SK-N-SH (cell line): ENCODE measurements around the gene RAD51B. TPM values are rescaled to one million over a fixed set of nuclear protein-coding genes. Genes with fewer than 3 reads are reported as not detected.

Experiments used
- CTCF ChIA-PET: fragments of 300-600, 350-600 bp; formaldehyde crosslinking; extraction: SDS; loops from one replicate; lab custom pipeline; 2021; lab: Yijun Ruan, JAX
- POLR2A ChIA-PET: fragments of 350-600 bp; sonication (Branson Sonifier 250); formaldehyde crosslinking; extraction: SDS; loops from one replicate; lab custom pipeline; 2020; ENCODE audit warnings: antibody characterized with exemption, inconsistent platforms; lab: Yijun Ruan, JAX
- DNase-seq: peaks from one replicate; pipeline ENCODE4 v3.0.0; 2012
- H2AFZ ChIP-seq: fragments of 200-600 bp; sonication (generic); 2 replicates; pipeline ENCODE4 v1.8.1; 2016; ENCODE audit warnings: antibody characterized with exemption, mild to moderate bottlenecking, low read depth
- H3F3A ChIP-seq: fragments of 200-600 bp; sonication (generic); replicated peaks from 2 replicates; pipeline ENCODE3; 2016; ENCODE audit warnings: antibody characterized with exemption, mild to moderate bottlenecking; ENCODE audit not compliant: insufficient read depth
- H3K27ac ChIP-seq, 2 experiments: fragments of 200-500 bp in 1 of 2; fragments of 200-600 bp in 1 of 2; sonication (Bioruptor generic) in 1 of 2; sonication (generic), shearing (Covaris generic) in 1 of 2; 2 replicates each; pipeline versions ENCODE4 v1.5.1 to v1.6.1; 2014 to 2016; ENCODE audit warnings: low read depth in 2 of 2, inconsistent platforms in 1 of 2, low read length in 1 of 2, mild to moderate bottlenecking in 1 of 2, mixed read lengths in 1 of 2
- H3K27me3 ChIP-seq: fragments of 200-600 bp; sonication (generic), shearing (Covaris generic); 2 replicates; pipeline ENCODE4 v1.6.1; 2016; ENCODE audit warnings: mixed run types; ENCODE audit not compliant: insufficient read depth
- H3K36me3 ChIP-seq, 2 experiments: fragments of 200-500 bp in 1 of 2; fragments of 200-600 bp in 1 of 2; sonication (Bioruptor generic) in 1 of 2; sonication (generic) in 1 of 2; replicated peaks in 1 of 2; 2 replicates each; pipeline versions ENCODE3 to v1.5.1; 2014 to 2016; ENCODE audit warnings: low read length in 1 of 2, mild to moderate bottlenecking in 1 of 2; ENCODE audit not compliant: insufficient read depth in 2 of 2, control insufficient read depth in 1 of 2
- H3K4me1 ChIP-seq, 2 experiments: fragments of 200-500 bp in 1 of 2; fragments of 200-600 bp in 1 of 2; sonication (Bioruptor generic) in 1 of 2; sonication (generic), shearing (Covaris generic) in 1 of 2; 2 replicates each; pipeline versions ENCODE4 v1.5.1 to v1.6.1; 2014 to 2016; ENCODE audit warnings: low read depth in 1 of 2, low read length in 1 of 2, mixed run types in 1 of 2; ENCODE audit not compliant: insufficient read depth in 2 of 2, control insufficient read depth in 1 of 2
- H3K4me2 ChIP-seq: fragments of 200-600 bp; sonication (generic), shearing (Covaris generic); 2 replicates; pipeline ENCODE4 v1.6.1; 2017; ENCODE audit warnings: mixed run types
- H3K4me3 ChIP-seq, 2 experiments: fragments of 200-500 bp in 1 of 2; fragments of 200-600 bp in 1 of 2; sonication (Bioruptor generic) in 1 of 2; sonication (generic), shearing (Covaris generic) in 1 of 2; 2 replicates each; pipeline versions ENCODE4 v1.5.1 to v1.8.1; 2014 to 2016; ENCODE audit warnings: low read depth in 2 of 2, inconsistent platforms in 1 of 2, low read length in 1 of 2, mild to moderate bottlenecking in 1 of 2, mixed read lengths in 1 of 2, moderate library complexity in 1 of 2
- H3K79me2 ChIP-seq: fragments of 200-600 bp; sonication (generic); 2 replicates; pipeline ENCODE4 v1.8.1; 2017; ENCODE audit warnings: mild to moderate bottlenecking; ENCODE audit not compliant: insufficient read depth
- H3K9ac ChIP-seq: fragments of 200-600 bp; sonication (generic); 2 replicates; pipeline ENCODE4 v1.6.1; 2017; ENCODE audit warnings: mixed run types
- H3K9me2 ChIP-seq: fragments of 200-600 bp; sonication (generic); 2 replicates; pipeline ENCODE4 v1.6.1; 2017; ENCODE audit warnings: mixed run types
- H3K9me3 ChIP-seq: fragments of 200-600 bp; sonication (generic); 2 replicates; pipeline ENCODE4 v1.6.1; 2017; ENCODE audit warnings: mixed run types, mild to moderate bottlenecking, moderate library complexity
- H4K20me1 ChIP-seq: fragments of 200-600 bp; sonication (generic); 2 replicates; pipeline ENCODE4 v1.6.1; 2017; ENCODE audit warnings: mild to moderate bottlenecking, mixed run types; ENCODE audit not compliant: insufficient read depth
- CHD2 ChIP-seq: fragments of 150-350 bp; IDR thresholded peaks from 2 replicates; pipeline ENCODE4 v1.6.1; 2018; ENCODE audit warnings: low read length; ENCODE audit not compliant: partially characterized antibody
- FOXJ3 ChIP-seq: sonication (generic); formaldehyde crosslinking; IDR thresholded peaks from 2 replicates; pipeline ENCODE4 v1.5.1; 2020; ENCODE audit warnings: mild to moderate bottlenecking, missing genetic modification reagents
- GATA2 ChIP-seq: sonication (generic); formaldehyde crosslinking; IDR thresholded peaks from 2 replicates; pipeline ENCODE4 v1.5.0; 2020; ENCODE audit warnings: mild to moderate bottlenecking, missing genetic modification reagents
- MEF2A ChIP-seq: IDR thresholded peaks from 2 replicates; pipeline ENCODE4 v1.4.0; 2012; ENCODE audit warnings: low read depth, borderline replicate concordance
- MXI1 ChIP-seq: IDR thresholded peaks from 2 replicates; pipeline ENCODE4 v1.6.1; 2012; ENCODE audit warnings: mild to moderate bottlenecking, low read depth, low read length, improper control_type of control experiment
- NFIC ChIP-seq: IDR thresholded peaks from 2 replicates; pipeline ENCODE4 v1.4.0; 2012; ENCODE audit warnings: borderline replicate concordance
- POLR2AphosphoS5 ChIP-seq: IDR thresholded peaks from 2 replicates; pipeline ENCODE4 v1.6.1; 2012; ENCODE audit warnings: low read depth, low read length
- RAD21 ChIP-seq: IDR thresholded peaks from 2 replicates; pipeline ENCODE4 v1.6.1; 2012; ENCODE audit warnings: mild to moderate bottlenecking, low read length
- RCOR1 ChIP-seq: fragments of 150-350 bp; IDR thresholded peaks from 2 replicates; pipeline ENCODE4 v1.6.1; 2017; ENCODE audit warnings: antibody characterized with exemption, low read length
- SIN3A ChIP-seq: IDR thresholded peaks from 2 replicates; pipeline ENCODE4 v1.6.1; 2012; ENCODE audit warnings: low read depth, mild to moderate bottlenecking, low read length, moderate library complexity, borderline replicate concordance
- SMC3 ChIP-seq: IDR thresholded peaks from 2 replicates; pipeline ENCODE4 v1.6.1; 2012; ENCODE audit warnings: low read depth, low read length, improper control_type of control experiment
- TAF1 ChIP-seq: IDR thresholded peaks from 2 replicates; pipeline ENCODE4 v1.6.1; 2012; ENCODE audit warnings: low read depth, mild to moderate bottlenecking, low read length, moderate library complexity, borderline replicate concordance
- TCF12 ChIP-seq: IDR thresholded peaks from 2 replicates; pipeline ENCODE4 v1.4.0; 2012
- USF1 ChIP-seq: IDR thresholded peaks from 2 replicates; pipeline ENCODE4 v1.4.0; 2012; ENCODE audit warnings: low read depth, borderline replicate concordance
- WGBS: methylation state at CpG from one replicate; pipeline ENCODE4 v1.1.6; 2017; ENCODE audit warnings: low lambda C conversion rate; 5-methylcytosine and 5-hydroxymethylcytosine counted together
- polyA plus RNA-seq, 3 experiments: library from polyadenylated mRNA; depleted of rRNA; stranded (reverse); fragments of >200 nt; gene quantifications; 2 replicates each; pipeline ENCODE4 v1.2.3, GENCODE V29; 2012
- TF ChIP-seq, protein P1 (sequence below): IDR thresholded peaks from 2 replicates; pipeline ENCODE4; 2012
- TF ChIP-seq, protein P2 (sequence below): IDR thresholded peaks from 2 replicates; pipeline ENCODE4 v1.4.0; 2012; ENCODE audit warnings: low read depth, borderline replicate concordance
- TF ChIP-seq, protein P3 (sequence below): fragments of 150-350 bp; IDR thresholded peaks from 2 replicates; pipeline ENCODE4 v1.6.1; 2017; ENCODE audit warnings: antibody characterized with exemption, low read length, low read depth, borderline replicate concordance
- TF ChIP-seq, protein P4 (sequence below): fragments of 200-600 bp; sonication (generic); IDR thresholded peaks from 2 replicates; pipeline ENCODE4 v1.6.1; 2017; ENCODE audit warnings: antibody characterized with exemption, mild to moderate bottlenecking, moderate library complexity

Gene RAD51B
- polyA plus RNA-seq, 1 of the 3 experiments (the other 2 are of a cell fraction), result 6.0 TPM

DNA sequence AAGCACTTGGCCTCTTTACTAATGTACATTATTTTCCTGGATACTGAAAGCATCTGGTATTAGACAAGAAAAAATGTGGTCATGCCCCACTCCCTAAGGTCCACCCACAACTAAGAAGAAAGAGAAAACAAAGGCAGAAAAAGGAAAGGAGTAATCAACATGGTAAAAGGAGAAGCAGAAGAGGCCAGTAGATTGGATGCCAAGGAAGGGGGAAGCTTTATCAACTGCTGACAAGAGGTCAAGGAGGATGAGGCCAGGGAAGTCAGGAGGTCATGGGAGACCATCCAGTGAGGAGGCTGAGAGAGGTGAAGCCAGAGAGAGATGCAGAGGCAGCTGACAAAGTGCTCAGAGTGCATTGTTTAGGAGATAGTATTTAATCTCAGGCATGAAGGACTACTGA is 589.8 kb downstream of the RAD51B start:
- ChIA-PET POLR2A (no interaction called here), CTCF (no interaction called here)
- Histone ChIP-seq H3K36me3 (no peaks in the 10 kb centered on the region), H3K9me3 (no peaks in the 10 kb centered on the region), H3K4me2 (no peak overlapping the region), H3K79me2 (no peaks in the 10 kb centered on the region), H3F3A (peaks cover 5% of the 10 kb centered on the region), H2AFZ (no peak overlapping the region), H3K27ac (peak overlapping the region in 1 of 2 experiments; percentile 6; a peak in 2 of 4 replicates), H3K27me3 (no peaks in the 10 kb centered on the region), H4K20me1 (no peaks in the 10 kb centered on the region), H3K4me1 (peaks cover 2 to 10% of the 10 kb centered on the region in 2 experiments; a peak in 2 of 4 replicates), H3K9ac (no peak overlapping the region), H3K9me2 (no peaks in the 10 kb centered on the region), H3K4me3 (no peak overlapping the region)
- no peak for DNase-seq
- TF ChIP-seq, protein P1, sequence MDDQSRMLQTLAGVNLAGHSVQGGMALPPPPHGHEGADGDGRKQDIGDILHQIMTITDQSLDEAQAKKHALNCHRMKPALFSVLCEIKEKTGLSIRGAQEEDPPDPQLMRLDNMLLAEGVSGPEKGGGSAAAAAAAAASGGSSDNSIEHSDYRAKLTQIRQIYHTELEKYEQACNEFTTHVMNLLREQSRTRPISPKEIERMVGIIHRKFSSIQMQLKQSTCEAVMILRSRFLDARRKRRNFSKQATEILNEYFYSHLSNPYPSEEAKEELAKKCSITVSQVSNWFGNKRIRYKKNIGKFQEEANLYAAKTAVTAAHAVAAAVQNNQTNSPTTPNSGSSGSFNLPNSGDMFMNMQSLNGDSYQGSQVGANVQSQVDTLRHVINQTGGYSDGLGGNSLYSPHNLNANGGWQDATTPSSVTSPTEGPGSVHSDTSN, result no peak

- 80% methylated on average over 4 of the region's 4 CpGs for WGBS
- Histone ChIP-seq H3K9me2 (no peaks in the 10 kb centered on the region), H3K27me3 (no peaks in the 10 kb centered on the region), H3K36me3 (no peaks in the 10 kb centered on the region), H3K4me3 (no peak overlapping the region), H2AFZ (no peak overlapping the region), H3K9ac (no peak overlapping the region), H3K79me2 (no peaks in the 10 kb centered on the region), H3K4me1 (no peaks in the 10 kb centered on the region), H3K9me3 (no peaks in the 10 kb centered on the region), H3K27ac (no peak overlapping the region), H3F3A (no peaks in the 10 kb centered on the region), H3K4me2 (no peak overlapping the region), H4K20me1 (no peaks in the 10 kb centered on the region)
- no peak for DNase-seq
- CTCF ChIA-PET, result interaction anchor here (0.7 kb wide), 1 partner anchor 392 kb away, joined by 3 read pairs; no protein-coding TSS in a partner anchor
- POLR2A ChIA-PET, result no interaction called here
- TF ChIP-seq SIN3A, result no peak
- no peak for TF ChIP-seq SMC3
- no peak for TF ChIP-seq MXI1
- no peak for TF ChIP-seq FOXJ3 (CRISPR knock-in tag)
- no peak for TF ChIP-seq POLR2AphosphoS5
- TF ChIP-seq, protein P2, sequence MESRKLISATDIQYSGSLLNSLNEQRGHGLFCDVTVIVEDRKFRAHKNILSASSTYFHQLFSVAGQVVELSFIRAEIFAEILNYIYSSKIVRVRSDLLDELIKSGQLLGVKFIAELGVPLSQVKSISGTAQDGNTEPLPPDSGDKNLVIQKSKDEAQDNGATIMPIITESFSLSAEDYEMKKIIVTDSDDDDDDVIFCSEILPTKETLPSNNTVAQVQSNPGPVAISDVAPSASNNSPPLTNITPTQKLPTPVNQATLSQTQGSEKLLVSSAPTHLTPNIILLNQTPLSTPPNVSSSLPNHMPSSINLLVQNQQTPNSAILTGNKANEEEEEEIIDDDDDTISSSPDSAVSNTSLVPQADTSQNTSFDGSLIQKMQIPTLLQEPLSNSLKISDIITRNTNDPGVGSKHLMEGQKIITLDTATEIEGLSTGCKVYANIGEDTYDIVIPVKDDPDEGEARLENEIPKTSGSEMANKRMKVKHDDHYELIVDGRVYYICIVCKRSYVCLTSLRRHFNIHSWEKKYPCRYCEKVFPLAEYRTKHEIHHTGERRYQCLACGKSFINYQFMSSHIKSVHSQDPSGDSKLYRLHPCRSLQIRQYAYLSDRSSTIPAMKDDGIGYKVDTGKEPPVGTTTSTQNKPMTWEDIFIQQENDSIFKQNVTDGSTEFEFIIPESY, result no peak
- TF ChIP-seq, protein P1, result no peak
- no peak for TF ChIP-seq RCOR1
- TF ChIP-seq GATA2 (CRISPR knock-in tag), result no peak
- TF ChIP-seq, protein P3, sequence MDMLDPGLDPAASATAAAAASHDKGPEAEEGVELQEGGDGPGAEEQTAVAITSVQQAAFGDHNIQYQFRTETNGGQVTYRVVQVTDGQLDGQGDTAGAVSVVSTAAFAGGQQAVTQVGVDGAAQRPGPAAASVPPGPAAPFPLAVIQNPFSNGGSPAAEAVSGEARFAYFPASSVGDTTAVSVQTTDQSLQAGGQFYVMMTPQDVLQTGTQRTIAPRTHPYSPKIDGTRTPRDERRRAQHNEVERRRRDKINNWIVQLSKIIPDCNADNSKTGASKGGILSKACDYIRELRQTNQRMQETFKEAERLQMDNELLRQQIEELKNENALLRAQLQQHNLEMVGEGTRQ, result no peak
- no peak for TF ChIP-seq TAF1
- no peak for TF ChIP-seq USF1
- TF ChIP-seq TCF12, result no peak
- no peak for TF ChIP-seq NFIC
- TF ChIP-seq, protein P4, sequence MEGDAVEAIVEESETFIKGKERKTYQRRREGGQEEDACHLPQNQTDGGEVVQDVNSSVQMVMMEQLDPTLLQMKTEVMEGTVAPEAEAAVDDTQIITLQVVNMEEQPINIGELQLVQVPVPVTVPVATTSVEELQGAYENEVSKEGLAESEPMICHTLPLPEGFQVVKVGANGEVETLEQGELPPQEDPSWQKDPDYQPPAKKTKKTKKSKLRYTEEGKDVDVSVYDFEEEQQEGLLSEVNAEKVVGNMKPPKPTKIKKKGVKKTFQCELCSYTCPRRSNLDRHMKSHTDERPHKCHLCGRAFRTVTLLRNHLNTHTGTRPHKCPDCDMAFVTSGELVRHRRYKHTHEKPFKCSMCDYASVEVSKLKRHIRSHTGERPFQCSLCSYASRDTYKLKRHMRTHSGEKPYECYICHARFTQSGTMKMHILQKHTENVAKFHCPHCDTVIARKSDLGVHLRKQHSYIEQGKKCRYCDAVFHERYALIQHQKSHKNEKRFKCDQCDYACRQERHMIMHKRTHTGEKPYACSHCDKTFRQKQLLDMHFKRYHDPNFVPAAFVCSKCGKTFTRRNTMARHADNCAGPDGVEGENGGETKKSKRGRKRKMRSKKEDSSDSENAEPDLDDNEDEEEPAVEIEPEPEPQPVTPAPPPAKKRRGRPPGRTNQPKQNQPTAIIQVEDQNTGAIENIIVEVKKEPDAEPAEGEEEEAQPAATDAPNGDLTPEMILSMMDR, result no peak
- TF ChIP-seq RAD21, result no peak
- TF ChIP-seq MEF2A, result no peak
- TF ChIP-seq CHD2, result no peak
Measured at GRCh38 chr14:68412505-68413465, 593.2 kb downstream of the RAD51B start.
